ENCODE results near the gene PDE1C. TPM values are rescaled to one million over a fixed set of nuclear protein-coding genes. Genes with fewer than 3 reads are reported as not detected.
A peak's percentile ranks its signal among the peaks of the same experiment; 100 is the strongest.

Gene PDE1C
- total and polyA plus RNA-seq, 2 of the 4 experiments (the other 2 are of a cell fraction) = 14.2 to 61.5 TPM

DNA sequence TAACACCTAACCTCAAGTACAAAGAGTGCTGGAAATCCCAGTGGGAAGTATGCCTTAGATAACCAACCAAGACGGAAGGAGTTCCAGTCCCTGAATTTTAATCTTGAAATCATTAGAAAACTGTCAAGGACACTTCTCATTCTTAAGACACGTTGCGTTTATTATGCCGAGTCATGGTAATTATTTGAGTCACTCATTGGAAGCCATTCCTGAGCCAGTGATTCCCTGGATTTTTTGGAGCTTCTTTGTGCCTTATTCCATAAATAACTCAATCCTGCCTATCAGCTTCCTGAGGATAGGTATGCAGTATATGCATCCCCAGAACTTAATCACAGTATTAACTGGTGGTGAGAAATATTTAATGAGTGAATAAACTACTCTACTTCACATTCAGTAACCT lies 305.7 kb downstream of the PDE1C start:
- no peak overlapping the region for H4K5ac ChIP-seq (ENCODE audit: low read depth, low read length)
- TF ChIP-seq MXI1 (IDR thresholded peaks at IDR 0.05; ENCODE audit: borderline replicate concordance, low read depth, low read length) (no peak), NFE2L2 (IDR thresholded peaks at IDR 0.05; ENCODE audit: low read depth, low read length) (peak; percentile 93), MAFK (IDR thresholded peaks at IDR 0.05; ENCODE audit: low read depth, low read length) (peak; percentile 79), RAD21 (IDR thresholded peaks at IDR 0.05; ENCODE audit: low read length) (no peak), FOS (IDR thresholded peaks at IDR 0.05; ENCODE audit: low read depth, low read length) (no peak), CEBPB (IDR thresholded peaks at IDR 0.05; ENCODE audit: low read depth, low read length) (no peak)
- TF ChIP-seq, protein P1, sequence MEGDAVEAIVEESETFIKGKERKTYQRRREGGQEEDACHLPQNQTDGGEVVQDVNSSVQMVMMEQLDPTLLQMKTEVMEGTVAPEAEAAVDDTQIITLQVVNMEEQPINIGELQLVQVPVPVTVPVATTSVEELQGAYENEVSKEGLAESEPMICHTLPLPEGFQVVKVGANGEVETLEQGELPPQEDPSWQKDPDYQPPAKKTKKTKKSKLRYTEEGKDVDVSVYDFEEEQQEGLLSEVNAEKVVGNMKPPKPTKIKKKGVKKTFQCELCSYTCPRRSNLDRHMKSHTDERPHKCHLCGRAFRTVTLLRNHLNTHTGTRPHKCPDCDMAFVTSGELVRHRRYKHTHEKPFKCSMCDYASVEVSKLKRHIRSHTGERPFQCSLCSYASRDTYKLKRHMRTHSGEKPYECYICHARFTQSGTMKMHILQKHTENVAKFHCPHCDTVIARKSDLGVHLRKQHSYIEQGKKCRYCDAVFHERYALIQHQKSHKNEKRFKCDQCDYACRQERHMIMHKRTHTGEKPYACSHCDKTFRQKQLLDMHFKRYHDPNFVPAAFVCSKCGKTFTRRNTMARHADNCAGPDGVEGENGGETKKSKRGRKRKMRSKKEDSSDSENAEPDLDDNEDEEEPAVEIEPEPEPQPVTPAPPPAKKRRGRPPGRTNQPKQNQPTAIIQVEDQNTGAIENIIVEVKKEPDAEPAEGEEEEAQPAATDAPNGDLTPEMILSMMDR (conservative IDR thresholded peaks at IDR 0.05; ENCODE audit: low read depth, low read length) = no peak
- H4K20me1 ChIP-seq (ENCODE audit: insufficient read depth, low read length) = no peaks in the 10 kb centered on the region
- H3K18ac ChIP-seq (ENCODE audit: low read depth, low read length) = no peak overlapping the region; the same call in 1 of the 2 replicates
- H2BK20ac ChIP-seq (ENCODE audit: low read depth, low read length) = no peak overlapping the region
- H3K23ac ChIP-seq (ENCODE audit: low read depth, low read length) = no peak overlapping the region
- ATAC-seq (ENCODE audit: low read depth) (no peak), DNase-seq (no peak)
- 73% methylated on average over 2 of the region's 4 CpGs; no CpG with 5 or more reads in 1 of the 2 experiments for WGBS, 2 experiments (ENCODE audit: extremely low coverage in 2 of 2, insufficient read length in 1 of 2)
- no peak overlapping the region for H4K8ac ChIP-seq (ENCODE audit: low read depth in 2 of 2, low read length in 2 of 2)
- no peak overlapping the region for H2AFZ ChIP-seq (replicated peaks; ENCODE audit: low read length, poor library complexity)
- H3K79me1 ChIP-seq (ENCODE audit: low read depth in 1 of 2, low read length in 2 of 2) = no peaks in the 10 kb centered on the region
- no peaks in the 10 kb centered on the region for H3K36me3 ChIP-seq (ENCODE audit: control insufficient read depth, insufficient read depth, low read length)
- no TSS peak for BruUV-seq (replicated peaks)
- no peak overlapping the region for H2BK120ac ChIP-seq (ENCODE audit: low read depth, low read length)
- in situ Hi-C loops (cut with MboI; ENCODE audit: low sequenced_read_pairs) (no loop called here), intact Hi-C loops (cut with micrococcal nuclease) (no loop called here), dilution Hi-C loops (cut with HindIII; ENCODE audit: low sequenced_read_pairs, unreplicated experiment) (no loop called here)
- H3K14ac ChIP-seq (replicated peaks; ENCODE audit: low read depth, low read length) = no peak overlapping the region
- H3K27me3 ChIP-seq (ENCODE audit: control insufficient read depth, insufficient read depth, low read length) = no peaks in the 10 kb centered on the region
- no peak overlapping the region for H3K56ac ChIP-seq (ENCODE audit: extremely low read depth, insufficient read depth, low read length)
- H2BK15ac ChIP-seq (ENCODE audit: low read depth, low read length) = no peak overlapping the region
- no peak overlapping the region for H3K9ac ChIP-seq (ENCODE audit: low read depth, low read length)
- CTCF ChIA-PET = no interaction called here
- no peak overlapping the region for H3K4me3 ChIP-seq (ENCODE audit: insufficient read depth, low read depth, low read length)
- no peaks in the 10 kb centered on the region for H3K9me3 ChIP-seq (ENCODE audit: control insufficient read depth, insufficient read depth, low read length)
- POLR2A ChIA-PET (ENCODE audit: unreplicated experiment) = no interaction called here
- no peak overlapping the region for H3K4ac ChIP-seq (ENCODE audit: low read depth, low read length)
- no peak overlapping the region for H2AK9ac ChIP-seq (replicated peaks; ENCODE audit: low read depth, low read length, poor library complexity)
- no peak overlapping the region for H2BK5ac ChIP-seq (ENCODE audit: low read depth, low read length, poor library complexity, severe bottlenecking)
- H3K27ac ChIP-seq (ENCODE audit: insufficient read depth, low read length) = no peak overlapping the region
- no peak overlapping the region for H4K91ac ChIP-seq (ENCODE audit: insufficient read depth, low read depth, low read length)
- no peaks in the 10 kb centered on the region; the same call in 1 of the 2 replicates for H3K4me1 ChIP-seq (ENCODE audit: control insufficient read depth, insufficient read depth, low read length)
- no peaks in the 10 kb centered on the region for H3K9me1 ChIP-seq (ENCODE audit: insufficient read depth, low read length)
- no peak overlapping the region for H3K4me2 ChIP-seq (ENCODE audit: low read depth, low read length)
- H2AK5ac ChIP-seq (ENCODE audit: low read depth, low read length) = no peak overlapping the region

All from IMR-90 (cell line).